ENCODE data around the gene POU6F2.

Gene POU6F2

GRCh38 chr7:39069896-39070881 is 92.5 kb downstream of the POU6F2 start:
- no peak for DNase-seq (ENCODE audit: low spot score)

- DNase-seq (ENCODE audit: low spot score), result no peak
Observed at GRCh38 chr7:39071116-39071515, 93.4 kb downstream of the POU6F2 start.

- DNase-seq (ENCODE audit: low spot score), result no peak
Observed at GRCh38 chr7:39073432-39073831, 95.7 kb downstream of the POU6F2 start.

- DNase-seq (ENCODE audit: low spot score), result no peak
Observed at GRCh38 chr7:39075210-39075609, 97.5 kb downstream of the POU6F2 start.

- DNase-seq (ENCODE audit: low spot score), result no peak
Observed at GRCh38 chr7:39083781-39084180, 106.1 kb downstream of the POU6F2 start.

- no peak for DNase-seq (ENCODE audit: low spot score)
Observed at GRCh38 chr7:39084349-39084748, 106.6 kb downstream of the POU6F2 start.

GRCh38 chr7:39085189-39085588 is 107.5 kb downstream of the POU6F2 start:
- no peak for DNase-seq (ENCODE audit: low spot score)

- no peak for DNase-seq (ENCODE audit: low spot score)
Observed at GRCh38 chr7:39085590-39086049, 107.9 kb downstream of the POU6F2 start.

- DNase-seq (ENCODE audit: low spot score), result no peak
Observed at GRCh38 chr7:39086638-39087360, 109.1 kb downstream of the POU6F2 start.

- DNase-seq (ENCODE audit: low spot score), result no peak
Observed at GRCh38 chr7:39088730-39089593, 111.3 kb downstream of the POU6F2 start.

- no peak for DNase-seq (ENCODE audit: low spot score)
Observed at GRCh38 chr7:39091145-39091544, 113.4 kb downstream of the POU6F2 start.

- no peak for DNase-seq (ENCODE audit: low spot score)
Observed at GRCh38 chr7:39091774-39092173, 114.1 kb downstream of the POU6F2 start.

- no peak for DNase-seq (ENCODE audit: low spot score)
Observed at GRCh38 chr7:39094731-39095130, 117.0 kb downstream of the POU6F2 start.

- DNase-seq (ENCODE audit: low spot score), result no peak
Observed at GRCh38 chr7:39095875-39096619, 118.3 kb downstream of the POU6F2 start.

GRCh38 chr7:39098506-39098905 is 120.8 kb downstream of the POU6F2 start:
- DNase-seq (ENCODE audit: low spot score), result no peak

- no peak for DNase-seq (ENCODE audit: low spot score)
Observed at GRCh38 chr7:39099146-39099545, 121.4 kb downstream of the POU6F2 start.

- no peak for DNase-seq (ENCODE audit: low spot score)
Observed at GRCh38 chr7:39100270-39100669, 122.6 kb downstream of the POU6F2 start.

- DNase-seq (ENCODE audit: low spot score), result no peak
Observed at GRCh38 chr7:39102234-39102633, 124.5 kb downstream of the POU6F2 start.

GRCh38 chr7:39105720-39106119 is 128.0 kb downstream of the POU6F2 start:
- DNase-seq (ENCODE audit: low spot score), result no peak

- no peak for DNase-seq (ENCODE audit: low spot score)
Observed at GRCh38 chr7:39125846-39126245, 148.1 kb downstream of the POU6F2 start.

- DNase-seq (ENCODE audit: low spot score), result no peak
Observed at GRCh38 chr7:39127058-39127457, 149.3 kb downstream of the POU6F2 start.
